ENCODE measurements around the gene CZIB.
"Not testable (repeated sequence)": the region's sequence is repeated elsewhere in the genome, so short reads cannot be mapped to it uniquely, and the experiment has no call there.

The CZIB gene

DNA sequence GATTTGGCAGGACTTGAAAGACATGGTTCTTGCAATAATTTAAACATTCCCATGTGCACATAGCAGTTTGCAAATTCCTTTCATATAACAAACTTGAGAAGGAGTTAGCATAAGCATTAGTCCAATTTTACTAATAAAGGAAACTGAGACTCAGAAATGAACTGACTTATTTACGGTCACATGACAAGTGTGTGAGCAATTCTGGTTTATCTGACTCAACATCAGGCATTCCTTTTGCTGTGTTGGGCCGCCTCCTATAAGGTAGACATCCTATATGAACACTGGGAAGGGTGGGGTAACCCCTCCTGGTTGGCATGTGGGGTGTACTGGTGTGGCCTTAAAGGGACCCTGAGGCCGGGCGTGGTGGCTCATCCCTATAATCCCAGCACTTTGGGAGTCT is 32.3 kb downstream of the CZIB start:
- peak; percentile 18 for DNase-seq

DNA sequence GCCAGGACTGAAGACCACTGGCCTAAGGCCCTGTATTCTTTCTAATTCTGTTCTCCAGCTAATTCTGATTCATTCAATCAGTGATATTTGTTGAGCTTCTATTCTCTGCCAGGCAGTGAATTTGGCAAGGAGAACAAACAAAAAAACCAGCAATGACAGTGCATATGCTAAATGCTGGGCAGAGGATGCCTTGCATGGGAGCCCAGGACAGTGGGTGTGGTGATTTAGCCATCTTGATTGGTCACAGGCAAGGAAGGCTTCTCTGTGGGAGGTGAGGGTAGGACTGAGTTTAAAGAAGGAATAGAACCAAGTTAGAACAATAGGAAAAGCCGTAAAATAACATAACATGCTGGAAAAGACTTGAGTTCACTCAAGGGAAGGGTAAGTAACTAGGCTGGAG is 33.0 kb downstream of the CZIB start:
- DNase-seq = no peak

DNA sequence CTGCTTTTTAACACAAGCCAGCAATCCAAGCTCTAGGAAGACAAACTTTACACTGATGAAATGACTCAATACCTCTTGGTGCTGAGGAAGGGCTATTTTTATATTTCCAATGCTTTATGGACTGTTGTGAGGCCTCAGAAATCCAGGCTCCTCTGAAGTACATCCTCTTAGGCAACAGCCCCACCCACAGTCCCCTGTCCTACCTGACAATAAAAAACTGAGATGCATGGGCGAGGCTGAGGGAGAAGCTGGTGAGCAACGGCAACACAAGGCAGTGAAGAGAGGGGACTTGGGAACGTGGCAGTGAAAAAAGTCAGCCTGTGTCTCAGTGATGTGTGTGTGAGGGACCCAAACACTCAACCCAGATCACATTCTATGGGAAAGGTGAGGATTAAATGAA is 33.9 kb downstream of the CZIB start:
- no peak for DNase-seq

DNA sequence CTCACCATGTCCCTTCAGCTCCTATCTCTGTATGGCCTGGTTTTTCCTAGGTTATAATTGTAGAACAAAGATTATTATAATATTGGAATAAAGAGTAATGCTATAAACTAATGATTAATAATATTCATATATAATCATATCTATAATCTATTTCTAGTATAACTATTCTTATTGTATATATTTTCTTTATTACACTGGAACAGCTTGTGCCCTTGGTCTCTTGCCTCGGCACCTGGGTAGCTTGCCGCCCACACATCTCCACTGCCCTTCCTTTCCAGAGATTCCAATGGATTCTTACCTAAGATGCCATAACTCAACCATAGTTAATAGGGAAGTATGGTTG is 34.5 kb downstream of the CZIB start:
- DNase-seq = not testable (repeated sequence)

DNA sequence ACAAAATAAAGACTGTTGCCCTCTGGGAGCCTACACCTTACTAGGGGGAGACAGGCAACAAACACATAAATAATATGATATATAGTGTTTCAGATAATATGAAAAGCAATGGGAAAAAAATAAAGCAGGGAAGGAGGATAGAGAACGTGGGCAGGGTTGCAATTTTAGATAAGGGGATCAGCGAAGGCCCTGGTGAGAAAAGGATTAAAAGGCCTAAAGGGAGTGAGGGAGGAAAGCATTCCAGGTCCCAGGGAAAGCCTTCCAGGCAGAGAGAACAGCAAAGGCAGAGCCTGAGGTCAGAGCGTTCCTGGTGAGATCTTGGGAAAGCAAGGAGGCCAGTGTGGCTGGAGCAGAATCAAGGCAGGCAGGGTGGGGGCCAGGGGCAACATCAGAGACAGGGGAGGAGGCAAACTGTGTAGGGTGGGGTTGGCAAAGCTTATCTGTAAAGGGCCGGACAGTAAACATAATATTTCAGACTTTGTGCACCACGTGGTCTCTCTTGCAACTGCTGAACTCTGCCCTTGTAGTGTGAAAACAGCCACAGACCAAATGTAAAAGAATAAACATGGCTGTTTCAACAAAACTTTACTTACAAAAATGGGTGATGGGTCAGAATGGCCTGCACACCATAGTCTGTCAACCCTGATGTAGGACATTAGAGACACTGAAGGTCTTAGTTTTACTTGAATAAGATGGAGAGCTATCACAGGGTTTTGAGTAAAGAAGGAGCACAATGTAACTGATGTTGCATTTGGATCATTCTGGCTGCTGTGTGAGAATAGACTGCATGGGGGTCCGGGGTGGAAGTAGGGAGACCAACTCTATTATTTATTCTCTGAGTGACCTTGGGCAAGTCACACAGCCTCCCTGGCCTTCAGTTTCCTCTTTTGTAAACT is 37.1 kb downstream of the CZIB start:
- no peak for DNase-seq

DNA sequence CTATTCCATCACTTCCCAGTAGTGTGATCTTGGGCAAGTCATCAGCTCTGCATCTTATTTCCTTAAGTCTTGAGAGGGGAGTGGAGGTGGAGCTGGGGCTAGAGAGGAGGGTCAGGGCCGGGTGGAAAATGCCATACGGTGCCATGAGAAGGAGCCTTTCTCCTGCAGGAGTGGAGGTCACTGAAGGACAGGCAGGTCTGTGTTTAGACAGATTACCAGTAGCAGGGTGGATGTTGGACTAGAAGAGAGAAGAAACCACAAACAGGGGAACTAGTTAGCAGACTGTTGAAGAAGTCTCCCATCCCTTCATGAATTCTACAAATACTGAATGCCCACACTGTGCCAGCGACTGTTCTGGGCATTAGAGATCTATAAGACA is 37.7 kb downstream of the CZIB start:
- DNase-seq = no peak

DNA sequence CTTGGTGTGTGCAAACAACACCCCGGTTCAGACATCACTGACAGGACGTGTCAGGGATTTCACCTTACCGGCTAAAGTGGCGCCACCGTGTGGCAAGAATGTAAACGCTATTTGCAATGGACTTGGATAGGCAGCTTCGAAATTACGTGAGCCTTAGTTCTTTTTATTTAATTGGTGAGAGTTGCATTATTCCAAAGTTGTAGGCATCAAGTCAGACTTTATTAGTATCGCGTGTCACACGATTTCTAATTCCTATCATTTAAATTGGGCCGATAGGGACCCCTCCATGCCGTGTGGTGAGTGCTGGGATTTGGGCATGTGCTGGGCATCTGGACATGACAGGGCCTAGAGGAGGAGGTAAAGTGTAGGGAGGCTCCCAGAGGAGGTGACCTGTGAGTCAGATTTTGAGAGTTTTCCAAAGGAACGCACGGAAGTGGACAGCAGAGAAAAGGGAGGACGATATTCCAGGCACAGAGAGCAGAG is 38.3 kb downstream of the CZIB start:
- peak; percentile 85 for DNase-seq

DNA sequence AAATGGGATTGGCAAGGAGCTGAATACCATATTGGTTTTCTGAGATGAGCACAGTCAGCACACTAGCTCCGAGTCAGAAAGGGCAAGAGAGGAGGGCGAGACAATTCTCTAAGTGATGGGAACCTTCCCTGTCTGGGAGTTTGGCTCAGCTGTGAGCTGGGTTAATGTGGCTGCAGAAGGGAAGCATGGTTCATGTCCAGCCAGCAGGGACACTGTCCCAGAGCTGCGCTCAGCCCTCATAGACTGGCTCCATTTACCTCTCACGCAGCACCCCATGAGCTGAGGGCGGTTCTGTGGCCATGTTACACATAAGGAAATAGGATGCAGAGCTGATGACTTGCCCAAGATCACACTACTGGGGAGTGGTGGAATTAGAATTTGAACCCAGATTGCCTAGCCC is 39.5 kb downstream of the CZIB start:
- no peak for DNase-seq

DNA sequence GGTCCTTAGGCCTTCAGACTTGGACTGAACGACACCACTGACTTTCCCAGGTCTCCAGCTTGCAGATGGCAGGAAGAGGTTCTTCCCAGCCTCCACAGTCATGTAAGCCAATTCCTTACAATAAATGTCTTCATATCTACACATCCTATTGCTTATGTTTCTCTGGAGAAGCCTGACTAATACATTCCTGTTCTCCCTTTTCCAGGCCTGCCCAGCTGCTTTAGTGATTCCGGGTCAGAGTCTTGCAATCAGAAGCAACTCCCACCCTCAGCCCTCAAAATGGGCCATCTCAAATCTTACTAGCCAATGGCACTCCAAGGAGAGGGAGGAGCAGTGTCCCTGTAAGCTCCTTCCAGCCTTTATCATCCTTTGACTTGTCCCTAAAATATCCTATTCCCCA is 40.2 kb downstream of the CZIB start:
- no peak for DNase-seq

DNA sequence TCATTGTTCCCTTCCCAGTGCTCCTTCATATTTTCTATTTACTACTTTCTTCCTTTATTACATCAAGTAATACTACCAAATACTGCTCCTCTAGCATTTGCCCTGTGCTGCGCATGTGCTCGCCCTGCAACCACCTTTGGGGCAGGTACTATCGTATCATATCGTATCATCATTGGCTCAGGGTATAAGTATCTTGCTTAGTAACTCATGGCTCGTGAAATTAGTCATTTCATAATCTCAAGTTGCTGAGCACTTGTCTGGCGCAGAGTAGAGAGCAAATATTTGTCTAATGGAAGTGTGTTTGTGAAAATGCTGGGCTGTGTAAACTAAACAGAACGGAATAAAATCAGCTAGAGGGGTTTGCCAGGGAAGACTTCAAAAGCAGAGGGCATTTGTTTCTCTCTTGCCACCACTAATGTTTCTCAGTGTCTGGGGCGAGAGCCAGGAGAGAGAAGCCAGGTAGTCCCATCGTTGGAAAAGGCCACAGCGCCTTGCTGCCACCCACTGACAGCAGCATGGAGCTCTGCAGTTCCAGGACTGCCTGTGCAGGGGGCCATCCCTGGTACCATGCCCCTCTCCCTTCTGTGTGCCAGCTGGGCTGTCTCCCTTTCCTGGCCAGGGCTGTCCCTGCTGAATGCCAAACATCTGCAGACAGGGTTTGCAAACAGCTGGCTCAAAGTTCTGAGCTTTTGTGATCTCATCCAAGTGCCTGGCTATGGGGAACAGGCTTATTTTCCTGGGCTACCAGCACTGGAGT is 43.8 kb downstream of the CZIB start:
- no peak for DNase-seq

DNA sequence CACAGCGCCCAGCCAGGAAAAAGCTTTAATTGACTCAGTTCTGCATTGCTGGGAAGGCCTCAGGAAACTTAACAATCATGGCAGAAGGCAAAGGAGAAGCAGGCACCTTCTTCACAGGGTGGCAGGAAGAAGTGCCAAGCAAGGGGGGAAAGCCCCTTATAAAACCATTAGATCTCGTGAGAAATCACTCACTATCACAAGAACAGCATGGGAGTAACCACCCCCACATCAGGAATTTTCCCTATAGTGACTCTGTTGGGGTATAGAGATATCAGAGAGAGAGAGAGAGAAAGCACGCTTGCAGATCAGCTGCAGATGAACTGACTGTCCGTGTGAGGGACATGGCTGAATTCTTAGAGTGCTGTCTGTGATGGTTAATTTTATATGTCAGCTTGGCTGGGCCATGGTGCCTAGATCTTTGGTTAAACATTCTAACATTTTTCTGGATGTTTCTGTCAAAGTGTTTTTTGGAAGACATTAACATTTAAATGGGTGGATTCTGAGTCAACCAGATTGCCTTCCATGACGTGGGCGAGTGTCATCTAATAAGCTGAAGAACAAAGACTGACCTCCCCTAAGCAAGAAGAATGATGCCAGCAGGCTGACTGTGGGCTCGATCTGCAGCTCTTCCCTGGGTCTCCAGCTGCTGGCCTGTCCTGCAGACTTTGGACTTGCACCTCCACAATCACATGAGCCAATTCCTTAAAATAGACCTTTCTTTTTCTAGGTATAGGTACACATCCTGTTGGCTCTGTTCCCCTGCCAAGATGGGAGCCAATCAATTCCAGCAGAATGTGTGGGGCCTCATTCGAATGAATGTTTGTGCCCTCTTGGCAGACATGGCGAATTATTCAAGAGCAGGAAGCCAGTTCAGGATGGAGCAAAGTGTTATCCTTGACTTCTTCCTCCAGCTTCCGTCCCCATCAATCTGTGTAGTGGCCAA is 45.2 kb downstream of the CZIB start:
- DNase-seq = no peak

DNA sequence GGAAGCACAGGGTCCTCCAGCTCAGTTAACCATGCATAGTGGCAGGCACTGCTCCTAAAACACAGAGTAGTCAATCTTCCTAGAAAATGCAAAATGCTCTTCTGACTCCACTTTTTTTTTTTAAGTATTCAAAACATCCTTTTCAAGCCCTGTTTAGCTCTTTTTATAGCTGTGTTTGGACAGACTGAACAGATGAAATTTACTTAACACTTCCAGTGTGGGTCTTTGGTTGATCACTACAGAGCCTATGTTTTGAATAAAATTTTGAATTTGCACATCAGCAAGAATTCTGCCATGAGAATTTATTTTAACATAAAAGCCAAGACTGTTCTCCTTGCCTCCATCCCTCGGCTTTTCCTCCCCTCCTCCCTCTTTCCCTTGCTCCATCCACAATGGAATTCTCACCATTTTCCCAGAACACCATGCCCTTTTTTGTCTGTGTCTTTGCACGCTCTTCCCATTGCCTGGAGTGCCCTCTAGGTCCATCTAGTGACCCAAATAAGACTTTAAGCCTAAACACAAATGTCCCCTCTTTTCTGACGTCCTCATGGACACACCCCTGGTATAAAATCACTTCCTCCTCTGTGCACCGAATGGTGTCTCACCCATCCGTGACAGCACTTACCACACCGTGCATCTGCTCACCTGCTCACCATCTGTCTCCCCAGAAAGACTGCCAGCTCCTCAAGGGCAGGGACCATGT is 47.9 kb downstream of the CZIB start:
- no peak for DNase-seq

DNA sequence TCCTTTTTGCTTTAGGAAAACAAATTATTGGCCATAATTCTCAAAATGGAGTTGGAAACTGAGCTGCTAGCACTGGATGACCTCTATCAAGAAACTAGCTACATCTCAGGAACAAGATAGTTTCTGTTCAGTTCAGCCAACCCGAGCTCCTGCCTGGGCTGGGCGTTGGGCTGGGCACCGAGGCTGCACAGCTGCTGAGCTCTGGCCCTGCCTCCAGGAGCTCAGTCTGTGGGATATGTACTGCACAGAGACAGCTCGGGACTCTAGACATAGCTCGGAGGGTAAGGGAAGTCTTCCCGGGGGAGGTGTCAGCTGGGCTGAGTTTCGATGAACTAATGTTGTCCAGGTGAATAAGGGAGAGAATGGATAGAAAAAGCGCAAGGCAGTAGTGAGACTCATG is 53.5 kb downstream of the CZIB start:
- DNase-seq = no peak

DNA sequence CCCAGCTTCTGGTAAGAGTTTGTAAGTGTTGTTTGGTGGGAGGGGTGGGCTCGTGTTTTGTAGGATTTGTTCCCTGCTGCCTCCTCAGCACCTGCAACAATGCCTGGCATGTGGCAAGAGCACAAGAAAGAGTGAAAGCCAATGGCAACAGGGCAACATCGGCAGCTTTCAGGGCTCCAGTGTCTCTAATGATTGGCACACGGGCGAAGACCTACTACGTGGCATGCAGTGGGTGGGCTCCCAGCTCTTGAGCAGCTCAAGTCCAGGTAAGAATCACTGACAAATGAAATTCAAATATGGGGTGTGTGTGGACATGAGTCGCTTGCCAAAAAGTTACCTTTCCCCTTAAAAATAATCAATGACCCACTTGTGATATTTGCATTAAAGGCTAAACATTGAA is 54.1 kb downstream of the CZIB start:
- DNase-seq = no peak

DNA sequence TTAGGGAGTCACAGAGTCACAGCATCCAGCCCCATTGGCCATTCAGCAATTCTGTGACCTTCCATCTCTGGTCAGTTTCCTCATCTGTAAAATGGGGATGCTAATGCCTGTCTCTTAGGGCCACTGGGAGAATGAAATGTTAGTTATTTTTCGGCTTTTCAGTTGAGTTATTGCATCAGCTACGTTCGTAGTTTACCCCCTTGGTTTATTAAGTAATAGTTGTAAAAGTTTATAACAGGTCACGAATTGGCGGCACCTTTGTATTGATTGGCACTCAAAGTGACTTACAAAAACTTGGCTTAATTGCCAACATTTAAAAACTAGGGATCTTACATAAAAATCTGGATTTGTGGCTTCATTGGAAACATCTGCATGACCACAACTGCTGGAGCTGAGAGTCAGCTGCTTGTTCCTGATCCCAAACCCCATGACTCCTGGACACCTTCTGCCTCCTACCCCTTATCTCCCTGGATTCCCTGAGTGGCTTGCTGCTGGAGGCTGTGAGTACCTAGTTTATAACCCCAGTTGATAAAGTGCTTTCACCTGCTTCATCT is 54.9 kb downstream of the CZIB start:
- no peak for DNase-seq
